ENCODE results near the gene CIB4. TPM values are rescaled to one million over a fixed set of nuclear protein-coding genes. Genes with fewer than 3 reads are reported as not detected.

Gene CIB4
- not detected for polyA plus RNA-seq (2013, experiment 1 of 2; ENCODE audit: insufficient read length)
- not detected for polyA plus RNA-seq (2013, experiment 2 of 2; ENCODE audit: insufficient read length)

GRCh38 chr2:26640781-26641564 is at the start of gene CIB4:
Gene CIB4, minus strand, starts transcription at chr2:26641366. Its CDS starts 52 bp downstream, at chr2:26641314.
- no peak for DNase-seq

GRCh38 chr2:26687801-26688200 is 46.6 kb upstream of the CIB4 start:
- DNase-seq: no peak

GRCh38 chr2:26687328-26687727 is 46.2 kb upstream of the CIB4 start:
- DNase-seq: no peak

- DNase-seq: no peak
Observed at GRCh38 chr2:26685989-26686839, 45.0 kb upstream of the CIB4 start.

- DNase-seq: no peak
Observed at GRCh38 chr2:26685341-26685740, 44.2 kb upstream of the CIB4 start.

- no peak for DNase-seq
Observed at GRCh38 chr2:26683583-26683982, 42.4 kb upstream of the CIB4 start.

- no peak for DNase-seq
Observed at GRCh38 chr2:26682155-26682554, 41.0 kb upstream of the CIB4 start.

- no peak for DNase-seq
Observed at GRCh38 chr2:26681656-26682055, 40.5 kb upstream of the CIB4 start.

- DNase-seq: no peak
Observed at GRCh38 chr2:26679867-26680266, 38.7 kb upstream of the CIB4 start.

- no peak for DNase-seq
Observed at GRCh38 chr2:26678035-26678434, 36.9 kb upstream of the CIB4 start.

- no peak for DNase-seq
Observed at GRCh38 chr2:26675651-26676255, 34.6 kb upstream of the CIB4 start.

GRCh38 chr2:26674771-26675170 is 33.6 kb upstream of the CIB4 start:
- no peak for DNase-seq

GRCh38 chr2:26674002-26674751 is 33.0 kb upstream of the CIB4 start:
- no peak for DNase-seq

- no peak for DNase-seq
Observed at GRCh38 chr2:26672818-26673393, 31.7 kb upstream of the CIB4 start.

- DNase-seq: no peak
Observed at GRCh38 chr2:26672112-26672817, 31.1 kb upstream of the CIB4 start.

- no peak for DNase-seq
Observed at GRCh38 chr2:26671691-26672090, 30.5 kb upstream of the CIB4 start.

- DNase-seq: no peak
Observed at GRCh38 chr2:26670931-26671460, 29.8 kb upstream of the CIB4 start.

- DNase-seq: no peak
Observed at GRCh38 chr2:26670171-26670570, 29.0 kb upstream of the CIB4 start.

- DNase-seq: no peak
Observed at GRCh38 chr2:26668856-26669750, 27.9 kb upstream of the CIB4 start.

GRCh38 chr2:26668041-26668440 is 26.9 kb upstream of the CIB4 start:
- no peak for DNase-seq

All from fibroblast of skin of scalp (primary cell).